Measurements from ENCODE around the gene LTBP1.
"Not testable (repeated sequence)": the region's sequence is repeated elsewhere in the genome, so short reads cannot be mapped to it uniquely, and the experiment has no call there.

DNA sequence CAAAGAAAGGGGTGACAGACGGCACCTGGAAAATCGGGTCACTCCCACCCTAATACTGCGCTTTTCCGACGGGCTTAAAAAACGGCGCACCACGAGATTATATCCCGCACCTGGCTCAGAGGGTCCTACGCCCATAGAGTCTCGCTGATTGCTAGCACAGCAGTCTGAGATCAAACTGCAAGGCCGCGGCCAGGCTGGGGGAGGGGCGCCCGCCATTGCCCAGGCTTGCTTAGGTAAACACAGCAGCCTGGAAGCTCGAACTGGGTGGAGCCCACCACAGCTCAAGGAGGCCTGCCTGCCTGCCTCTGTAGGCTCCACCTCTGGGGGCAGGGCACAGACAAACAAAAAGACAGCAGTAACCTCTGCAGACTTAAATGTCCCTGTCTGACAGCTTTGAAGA is 223.5 kb downstream of the LTBP1 start:
- not testable (repeated sequence) for TF ChIP-seq POLR2AphosphoS5, POLR2A (IDR thresholded peaks at IDR 0.05)
- TF ChIP-seq, protein P1, sequence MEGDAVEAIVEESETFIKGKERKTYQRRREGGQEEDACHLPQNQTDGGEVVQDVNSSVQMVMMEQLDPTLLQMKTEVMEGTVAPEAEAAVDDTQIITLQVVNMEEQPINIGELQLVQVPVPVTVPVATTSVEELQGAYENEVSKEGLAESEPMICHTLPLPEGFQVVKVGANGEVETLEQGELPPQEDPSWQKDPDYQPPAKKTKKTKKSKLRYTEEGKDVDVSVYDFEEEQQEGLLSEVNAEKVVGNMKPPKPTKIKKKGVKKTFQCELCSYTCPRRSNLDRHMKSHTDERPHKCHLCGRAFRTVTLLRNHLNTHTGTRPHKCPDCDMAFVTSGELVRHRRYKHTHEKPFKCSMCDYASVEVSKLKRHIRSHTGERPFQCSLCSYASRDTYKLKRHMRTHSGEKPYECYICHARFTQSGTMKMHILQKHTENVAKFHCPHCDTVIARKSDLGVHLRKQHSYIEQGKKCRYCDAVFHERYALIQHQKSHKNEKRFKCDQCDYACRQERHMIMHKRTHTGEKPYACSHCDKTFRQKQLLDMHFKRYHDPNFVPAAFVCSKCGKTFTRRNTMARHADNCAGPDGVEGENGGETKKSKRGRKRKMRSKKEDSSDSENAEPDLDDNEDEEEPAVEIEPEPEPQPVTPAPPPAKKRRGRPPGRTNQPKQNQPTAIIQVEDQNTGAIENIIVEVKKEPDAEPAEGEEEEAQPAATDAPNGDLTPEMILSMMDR (IDR thresholded peaks at IDR 0.05), result not testable (repeated sequence)

Data from suprapubic skin (tissue), 4 donors.